Esophagus squamous epithelium (tissue), 5 donors: ENCODE results near the gene PDHX. TPM values are rescaled to one million over a fixed set of nuclear protein-coding genes. Genes with fewer than 3 reads are reported as not detected.

Experiments used
- DNase-seq: peaks from one replicate; lab custom pipeline; 2025; lab: John Stamatoyannopoulos, UW
- H3K27ac ChIP-seq, 4 donors: fragments of 200-600 bp; sonication (generic); one replicate each; pipeline ENCODE4 v1.5.1; 2016 to 2019; ENCODE audit warnings: mild to moderate bottlenecking in 1 of 4
- H3K27me3 ChIP-seq, 4 donors: fragments of 200-600 bp; sonication (generic); 1 replicate in 3 of 4; 2 replicates in 1 of 4; pipeline versions ENCODE4 v1.5.1 to v1.6.0; 2017 to 2021; ENCODE audit warnings: antibody characterized with exemption in 1 of 4
- H3K36me3 ChIP-seq, 3 donors: fragments of 200-600 bp; sonication (generic); one replicate each; pipeline ENCODE4 v1.5.1; 2016 to 2019
- H3K4me1 ChIP-seq, 3 donors: fragments of 200-600 bp; sonication (generic); one replicate each; pipeline ENCODE4 v1.5.1; 2017 to 2019
- H3K4me3 ChIP-seq, 4 donors: fragments of 200-600 bp; sonication (generic); 1 replicate in 3 of 4; 2 replicates in 1 of 4; pipeline ENCODE4 v1.5.1; 2016 to 2019; ENCODE audit warnings: mild to moderate bottlenecking in 2 of 4, moderate library complexity in 1 of 4
- H3K9me3 ChIP-seq, 3 donors: fragments of 200-600 bp; sonication (generic); one replicate each; pipeline ENCODE4 v1.5.1; 2016 to 2019
- POLR2A ChIP-seq, 4 donors: fragments of 450-650 bp; IDR thresholded peaks; one replicate each; pipeline ENCODE4 v1.6.1; 2017; ENCODE audit warnings: antibody characterized with exemption in 4 of 4, mild to moderate bottlenecking in 4 of 4, moderate library complexity in 3 of 4
- WGBS, 2 donors: methylation state at CpG; one replicate each; pipeline ENCODE4 v1.1.5; 2018; 5-methylcytosine and 5-hydroxymethylcytosine counted together
- intact Hi-C: fragments of 100-400 bp; cut with DNase I; formaldehyde crosslinking; loops from one replicate; pipeline ENCODE4 v1.15.0; 2022
- total RNA-seq, 4 donors: library from RNA; depleted of rRNA; stranded (reverse); fragments of >200 nt; gene quantifications; one replicate each; pipeline ENCODE4 v1.1.0, GENCODE V29; 2016
- TF ChIP-seq, protein P1 (sequence below), 6 experiments: fragments of 450-650 bp in 4 of 6; fragments of 200-600 bp in 2 of 6; sonication (generic) in 2 of 6; IDR thresholded peaks; one replicate each; pipeline ENCODE4 v1.5.1; 2016 to 2019; ENCODE audit warnings: antibody characterized with exemption in 6 of 6, mild to moderate bottlenecking in 4 of 6, moderate library complexity in 4 of 6
- donor health status: DM: yes; HTN: yes; CAD: no.

Gene PDHX
- total RNA-seq, 4 donors from 2014 or later, result 14.1 to 29.9 (median 25.7) TPM

- 94 to 99% methylated on average over 3 of the region's 3 CpGs for WGBS, 2 donors
- H3K9me3 ChIP-seq, result no peaks in the 10 kb centered on the region
- H3K4me1 ChIP-seq, result peaks cover 0 to 13% (median 0%) of the 10 kb centered on the region in 3 donors
- TF ChIP-seq POLR2A (IDR thresholded peaks at IDR 0.05), result no peak
- TF ChIP-seq, protein P1, sequence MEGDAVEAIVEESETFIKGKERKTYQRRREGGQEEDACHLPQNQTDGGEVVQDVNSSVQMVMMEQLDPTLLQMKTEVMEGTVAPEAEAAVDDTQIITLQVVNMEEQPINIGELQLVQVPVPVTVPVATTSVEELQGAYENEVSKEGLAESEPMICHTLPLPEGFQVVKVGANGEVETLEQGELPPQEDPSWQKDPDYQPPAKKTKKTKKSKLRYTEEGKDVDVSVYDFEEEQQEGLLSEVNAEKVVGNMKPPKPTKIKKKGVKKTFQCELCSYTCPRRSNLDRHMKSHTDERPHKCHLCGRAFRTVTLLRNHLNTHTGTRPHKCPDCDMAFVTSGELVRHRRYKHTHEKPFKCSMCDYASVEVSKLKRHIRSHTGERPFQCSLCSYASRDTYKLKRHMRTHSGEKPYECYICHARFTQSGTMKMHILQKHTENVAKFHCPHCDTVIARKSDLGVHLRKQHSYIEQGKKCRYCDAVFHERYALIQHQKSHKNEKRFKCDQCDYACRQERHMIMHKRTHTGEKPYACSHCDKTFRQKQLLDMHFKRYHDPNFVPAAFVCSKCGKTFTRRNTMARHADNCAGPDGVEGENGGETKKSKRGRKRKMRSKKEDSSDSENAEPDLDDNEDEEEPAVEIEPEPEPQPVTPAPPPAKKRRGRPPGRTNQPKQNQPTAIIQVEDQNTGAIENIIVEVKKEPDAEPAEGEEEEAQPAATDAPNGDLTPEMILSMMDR (IDR thresholded peaks at IDR 0.05), result no peak
- no peaks in the 10 kb centered on the region for H3K27me3 ChIP-seq
- DNase-seq, result no peak
- peaks cover 0 to 26% (median 0%) of the 10 kb centered on the region in 3 donors for H3K36me3 ChIP-seq
- intact Hi-C loops, result no loop called here
- H3K4me3 ChIP-seq, result no peak overlapping the region
- H3K27ac ChIP-seq, result no peak overlapping the region
Observed at GRCh38 chr11:34957606-34958005, 41.2 kb downstream of the PDHX start.

GRCh38 chr11:34959770-34960169 lies 43.4 kb downstream of the PDHX start:
- H3K27me3 ChIP-seq, result no peaks in the 10 kb centered on the region

DNA sequence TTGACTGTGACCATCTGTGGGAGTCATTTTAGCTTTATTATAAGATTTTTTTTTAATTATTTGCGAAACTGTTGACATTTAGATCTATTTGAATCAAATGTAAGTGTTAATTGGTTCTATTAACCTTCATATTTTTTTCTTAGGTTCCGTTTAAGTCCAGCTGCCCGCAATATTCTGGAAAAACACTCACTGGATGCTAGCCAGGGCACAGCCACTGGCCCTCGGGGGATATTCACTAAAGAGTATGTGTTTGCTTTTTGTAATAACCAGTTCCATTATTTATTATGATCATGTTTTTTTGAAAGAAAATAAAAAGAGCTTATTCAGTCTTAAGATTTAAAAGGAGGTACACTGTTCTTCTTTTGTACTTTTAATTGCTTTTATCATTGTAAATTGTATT lies 43.9 kb downstream of the PDHX start:
- H3K4me1 ChIP-seq, result peaks cover 0 to 13% (median 0%) of the 10 kb centered on the region in 3 donors
- H3K27me3 ChIP-seq, result no peaks in the 10 kb centered on the region
- no peaks in the 10 kb centered on the region for H3K9me3 ChIP-seq
- H3K36me3 ChIP-seq, result peaks cover 0 to 47% (median 3%) of the 10 kb centered on the region in 3 donors
- no peak for TF ChIP-seq POLR2A (IDR thresholded peaks at IDR 0.05)
- TF ChIP-seq, protein P1 (IDR thresholded peaks at IDR 0.05), result no peak
- DNase-seq, result no peak
- intact Hi-C loops, result no loop called here
- H3K4me3 ChIP-seq, result no peak overlapping the region
- WGBS, 2 donors, result 32 to 55% methylated on average over 4 of the region's 4 CpGs
- no peak overlapping the region for H3K27ac ChIP-seq

More at GRCh38 chr11:34959770-34960169, 43.4 kb downstream of the PDHX start:
- 86 to 93% methylated on average over 1 of the region's 1 CpG for WGBS, 2 donors
- no peaks in the 10 kb centered on the region for H3K9me3 ChIP-seq
- intact Hi-C loops, result no loop called here
- H3K4me1 ChIP-seq, result peaks cover 0 to 13% (median 0%) of the 10 kb centered on the region in 3 donors
- no peak for DNase-seq
- no peak overlapping the region for H3K27ac ChIP-seq
- TF ChIP-seq, protein P1 (IDR thresholded peaks at IDR 0.05), result no peak
- TF ChIP-seq POLR2A (IDR thresholded peaks at IDR 0.05), result no peak
- H3K36me3 ChIP-seq, result peaks cover 0 to 42% (median 0%) of the 10 kb centered on the region in 3 donors
- H3K4me3 ChIP-seq, result no peak overlapping the region

DNA sequence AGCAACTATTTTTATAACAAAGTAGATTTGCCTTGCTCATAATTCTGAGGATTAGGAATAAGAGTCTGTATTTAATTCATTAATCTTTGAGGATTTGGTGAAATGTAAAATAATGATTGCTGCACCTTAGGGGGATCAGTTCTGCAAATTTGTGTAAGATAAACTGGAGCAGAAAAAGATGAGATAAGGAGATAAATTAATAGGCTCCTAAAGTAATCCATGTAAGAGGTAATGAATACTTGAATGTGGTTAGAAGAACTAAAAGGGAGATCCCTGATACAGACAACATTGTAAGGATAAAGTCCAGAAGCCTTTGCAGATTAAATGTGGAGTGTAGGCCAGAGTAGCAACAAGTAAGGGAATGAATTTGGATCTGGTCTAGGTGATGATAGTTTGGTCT lies 45.6 kb downstream of the PDHX start:
- no peak for DNase-seq
- no peaks in the 10 kb centered on the region for H3K27me3 ChIP-seq
- intact Hi-C loops, result no loop called here
- no peak overlapping the region for H3K27ac ChIP-seq
- H3K9me3 ChIP-seq, result no peaks in the 10 kb centered on the region
- peaks cover 0 to 13% (median 0%) of the 10 kb centered on the region in 3 donors for H3K4me1 ChIP-seq
- H3K36me3 ChIP-seq, result peaks cover 0 to 58% (median 3%) of the 10 kb centered on the region in 3 donors
- H3K4me3 ChIP-seq, result no peak overlapping the region
- TF ChIP-seq, protein P1 (IDR thresholded peaks at IDR 0.05), result no peak
- TF ChIP-seq POLR2A (IDR thresholded peaks at IDR 0.05), result no peak

- Histone ChIP-seq H3K27me3 (no peaks in the 10 kb centered on the region), H3K9me3 (no peaks in the 10 kb centered on the region), H3K27ac (no peak overlapping the region), H3K4me1 (peaks cover 0 to 13% (median 0%) of the 10 kb centered on the region in 3 donors), H3K4me3 (no peak overlapping the region), H3K36me3 (peaks cover 0 to 60% (median 3%) of the 10 kb centered on the region in 3 donors)
- DNase-seq, result no peak
- intact Hi-C loops, result no loop called here
- no peak for TF ChIP-seq POLR2A (IDR thresholded peaks at IDR 0.05)
- TF ChIP-seq, protein P1 (IDR thresholded peaks at IDR 0.05), result no peak
- WGBS, 2 donors, result 85 to 87% methylated on average over 3 to 5 of the region's 5 CpGs
Observed at GRCh38 chr11:34963351-34963750, 46.9 kb downstream of the PDHX start.
